Measurements from ENCODE around the gene IL17REL. TPM values are rescaled to one million over a fixed set of nuclear protein-coding genes. Genes with fewer than 3 reads are reported as not detected.

The IL17REL gene
- total RNA-seq, 2 experiments from 2014 or later, result not detected

DNA sequence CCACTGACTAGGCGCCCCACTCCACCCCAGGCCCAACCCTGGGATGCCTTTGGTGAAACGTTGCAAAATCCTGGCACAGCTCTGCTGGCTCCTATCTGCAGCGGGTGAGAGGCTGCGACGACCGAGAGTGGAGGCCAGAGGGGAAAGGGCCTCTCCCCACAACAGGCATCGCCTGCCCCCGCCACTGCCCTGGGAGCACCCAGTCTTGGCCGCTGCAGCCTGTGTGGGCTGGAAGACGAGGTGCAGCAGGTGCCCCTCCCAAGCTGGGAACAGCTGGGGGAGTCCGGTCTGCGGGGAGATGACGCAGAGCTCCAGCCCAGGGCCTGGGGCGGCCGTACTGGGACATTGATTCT lies 56.2 kb downstream of the IL17REL start:
- Mint-ChIP-seq H3K9me3 (no peaks in the 10 kb centered on the region), H3K4me1 (peaks cover 4% of the 10 kb centered on the region), H3K36me3 (no peaks in the 10 kb centered on the region), H3K27ac (no peak overlapping the region), H3K27me3 (no peaks in the 10 kb centered on the region), H3K4me3 (no peak overlapping the region)
- POLR2A ChIA-PET, result interaction anchor here (1.0 to 1.4 kb wide), 2 partner anchors 10 to 15 kb away, joined by 3 read pairs; no protein-coding TSS in a partner anchor
- DNase-seq (no peak), ATAC-seq (ENCODE audit: low read depth) (no peak)

DNA sequence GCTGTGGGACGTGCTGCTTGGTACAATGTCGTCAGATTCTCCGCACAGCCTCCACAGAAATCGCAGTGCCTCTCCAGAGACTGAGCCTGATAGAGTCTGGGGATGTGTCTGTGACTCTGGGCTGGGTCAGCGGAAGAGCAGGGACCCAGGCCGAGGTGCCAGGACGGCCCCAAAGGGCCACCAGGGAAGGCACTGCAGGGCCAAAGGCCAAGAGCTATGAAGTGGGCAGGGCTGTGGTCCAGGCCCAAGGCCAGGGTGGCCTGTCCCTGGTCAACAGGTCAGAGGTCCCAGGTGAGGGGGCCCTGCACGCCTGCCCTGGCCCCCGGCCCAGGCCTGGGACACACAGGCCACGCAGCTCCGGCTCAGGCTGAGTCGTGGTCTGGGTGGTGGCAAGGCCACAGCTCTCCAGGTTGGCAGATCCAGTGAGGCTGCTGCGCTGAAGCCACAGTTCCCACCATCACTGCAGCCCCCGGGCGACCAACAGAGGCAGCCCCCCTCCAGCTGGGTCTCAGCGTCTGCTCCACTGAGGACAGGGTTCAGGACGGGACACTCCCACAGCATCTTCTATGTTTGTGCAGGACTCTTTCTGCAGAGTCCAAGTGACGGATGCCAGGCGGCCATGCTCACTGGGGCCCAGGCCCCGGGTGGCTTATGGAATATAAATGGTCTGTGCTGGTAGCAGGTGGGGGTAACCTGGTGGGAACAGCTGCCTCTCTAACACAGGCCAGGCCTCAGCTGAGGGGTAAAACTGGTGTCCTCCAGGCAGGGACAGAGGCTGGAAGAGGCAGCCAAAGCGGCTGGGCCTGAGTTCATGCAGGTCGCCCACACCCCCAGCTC lies 56.8 kb downstream of the IL17REL start:
- no peak overlapping the region for H3K27ac Mint-ChIP-seq
- H3K36me3 Mint-ChIP-seq, result no peaks in the 10 kb centered on the region
- no peaks in the 10 kb centered on the region for H3K27me3 Mint-ChIP-seq
- H3K4me1 Mint-ChIP-seq, result peaks cover 4% of the 10 kb centered on the region
- no peak for DNase-seq
- POLR2A ChIA-PET, result interaction anchor here (1.3 to 1.4 kb wide), 2 partner anchors 9 to 20 kb away, joined by 3 read pairs; no protein-coding TSS in a partner anchor
- no peak overlapping the region for H3K4me3 Mint-ChIP-seq
- H3K9me3 Mint-ChIP-seq, result no peaks in the 10 kb centered on the region
- ATAC-seq (ENCODE audit: low read depth), result no peak

DNA sequence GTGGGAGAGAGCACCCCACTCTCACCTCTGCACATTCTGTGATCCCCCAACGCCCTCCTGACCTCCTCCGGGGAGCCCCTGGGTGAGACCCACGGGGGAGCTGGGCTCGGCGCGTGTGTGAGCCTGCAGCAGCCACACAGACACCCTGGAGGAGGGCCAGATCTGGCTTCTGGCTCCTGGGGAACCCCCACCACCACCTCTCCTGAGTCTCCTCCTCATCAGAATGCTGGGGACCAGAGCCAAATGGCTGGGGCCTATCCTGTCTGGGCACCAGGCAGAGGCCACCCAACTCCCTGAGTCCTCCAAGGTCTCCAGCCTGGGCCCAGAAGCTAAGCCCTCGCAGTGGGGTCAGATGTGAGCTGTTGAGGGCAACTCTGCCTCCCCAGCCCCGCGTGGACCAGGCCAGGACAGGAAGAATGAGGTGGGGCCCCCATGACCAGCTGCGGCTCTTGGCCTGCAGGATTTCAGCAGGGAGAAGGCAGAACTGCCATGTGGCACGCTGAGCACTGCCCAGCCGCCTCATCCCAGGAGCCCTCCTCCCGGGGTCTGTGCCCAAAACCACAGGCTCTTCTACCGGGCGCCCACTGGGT lies 57.5 kb downstream of the IL17REL start:
- ATAC-seq (ENCODE audit: low read depth) (no peak), DNase-seq (no peak)
- Mint-ChIP-seq H3K4me3 (no peak overlapping the region), H3K9me3 (no peaks in the 10 kb centered on the region), H3K27me3 (no peaks in the 10 kb centered on the region), H3K27ac (no peak overlapping the region), H3K4me1 (peaks cover 4% of the 10 kb centered on the region), H3K36me3 (no peaks in the 10 kb centered on the region)
- POLR2A ChIA-PET, result interaction anchor here (1.3 to 1.4 kb wide), 2 partner anchors 8 to 19 kb away, joined by 3 read pairs; no protein-coding TSS in a partner anchor

DNA sequence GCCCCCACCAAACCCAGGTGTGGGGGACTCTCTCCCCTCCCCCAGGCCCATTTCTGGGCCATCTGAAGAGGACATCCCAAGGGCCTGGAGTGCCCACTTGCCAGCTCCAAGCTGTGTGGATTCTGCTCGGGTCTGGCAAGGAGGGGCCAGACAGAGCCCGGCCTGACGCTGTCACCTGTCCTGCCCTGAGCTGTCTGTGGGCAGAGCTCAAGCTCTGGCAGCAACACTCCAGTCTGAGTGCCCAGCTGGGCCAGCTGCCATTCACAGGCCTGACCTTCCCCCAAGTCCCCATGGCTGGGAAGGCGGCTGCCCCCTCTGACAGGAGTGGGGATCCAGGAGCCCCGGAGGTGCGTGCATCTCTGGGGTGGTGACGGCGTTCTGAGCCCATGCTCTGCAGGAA lies 58.2 kb downstream of the IL17REL start:
- Mint-ChIP-seq H3K4me3 (no peak overlapping the region), H3K27ac (no peak overlapping the region), H3K27me3 (no peaks in the 10 kb centered on the region), H3K9me3 (no peaks in the 10 kb centered on the region), H3K36me3 (no peaks in the 10 kb centered on the region), H3K4me1 (peaks cover 3% of the 10 kb centered on the region)
- POLR2A ChIA-PET, result interaction anchor here (0.7 kb wide), 1 partner anchor 18 kb away, joined by 4 read pairs; no protein-coding TSS in a partner anchor
- DNase-seq, result no peak
- no peak for ATAC-seq (ENCODE audit: low read depth)

DNA sequence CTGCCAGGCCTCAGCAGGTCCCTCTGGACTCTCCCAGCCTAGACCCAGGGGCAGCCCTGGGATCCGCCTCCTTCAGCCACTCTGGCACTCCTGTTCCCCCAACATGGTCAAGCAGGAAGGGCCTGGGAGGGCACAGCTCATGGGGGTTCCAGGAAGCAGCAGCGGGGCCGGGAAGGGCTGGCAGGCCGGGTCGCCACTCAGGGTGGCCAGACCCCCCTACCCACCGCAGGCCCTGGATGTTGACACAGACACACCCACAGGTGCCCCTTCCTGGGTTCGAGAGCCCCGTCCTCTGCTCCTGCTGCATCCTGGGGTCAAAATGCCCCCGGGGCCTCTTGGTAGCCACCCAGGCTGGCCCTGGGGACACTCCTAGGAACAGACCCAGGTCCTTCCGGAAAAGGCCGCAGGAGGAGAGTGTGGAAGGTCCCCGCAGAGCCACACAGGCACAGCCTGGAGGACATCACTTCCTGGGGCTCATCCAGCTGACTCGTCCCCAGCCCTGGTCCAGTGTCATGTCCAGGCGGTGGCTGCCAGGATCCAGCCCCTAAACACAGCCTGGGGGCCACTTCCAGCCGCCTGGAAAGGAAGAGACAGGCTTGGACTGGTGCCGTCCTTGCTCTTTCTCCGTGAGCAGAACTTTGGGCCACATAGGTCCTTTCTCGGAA lies 58.8 kb downstream of the IL17REL start:
- no peaks in the 10 kb centered on the region for H3K27me3 Mint-ChIP-seq
- H3K4me3 Mint-ChIP-seq, result no peak overlapping the region
- POLR2A ChIA-PET, result interaction anchor here (0.7 kb wide), 1 partner anchor 18 kb away, joined by 4 read pairs; no protein-coding TSS in a partner anchor
- H3K27ac Mint-ChIP-seq, result no peak overlapping the region
- DNase-seq, result no peak
- ATAC-seq (ENCODE audit: low read depth), result no peak
- no peaks in the 10 kb centered on the region for H3K36me3 Mint-ChIP-seq
- no peaks in the 10 kb centered on the region for H3K9me3 Mint-ChIP-seq
- H3K4me1 Mint-ChIP-seq, result no peaks in the 10 kb centered on the region

DNA sequence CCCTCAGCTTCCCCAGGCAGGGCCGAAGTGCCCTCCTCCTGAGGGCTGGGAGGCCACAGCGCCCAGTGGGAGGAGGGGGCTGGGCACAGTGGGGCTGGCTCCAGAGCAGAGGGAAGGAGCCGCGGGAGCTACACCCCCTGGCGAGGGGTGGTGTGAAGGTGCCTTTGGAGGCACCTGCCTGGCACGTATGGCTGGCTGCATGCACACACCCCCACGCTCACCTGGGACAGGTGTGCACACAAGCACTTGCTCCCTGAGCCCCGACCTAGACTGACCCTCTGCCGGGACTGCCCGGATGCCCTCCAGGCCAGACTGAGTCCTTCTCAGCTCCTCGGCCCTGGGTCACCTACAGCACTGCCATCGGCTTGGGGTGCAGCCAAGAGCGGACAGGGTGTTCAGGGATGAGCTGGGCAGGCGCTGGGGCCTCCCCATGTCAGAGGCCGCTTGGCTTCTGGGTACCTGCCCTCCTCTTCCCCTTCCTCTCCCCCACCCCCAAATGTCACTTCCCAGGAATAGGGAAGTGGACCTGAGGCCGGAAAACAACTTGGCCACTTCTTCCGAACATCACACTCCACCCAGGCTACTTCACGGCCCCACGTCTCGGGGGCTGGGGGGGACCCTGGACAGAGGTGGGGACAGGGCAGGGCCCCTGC lies 59.4 kb downstream of the IL17REL start:
- no peaks in the 10 kb centered on the region for H3K27me3 Mint-ChIP-seq
- ATAC-seq (ENCODE audit: low read depth) (no peak), DNase-seq (no peak)
- no peaks in the 10 kb centered on the region for H3K4me1 Mint-ChIP-seq
- H3K36me3 Mint-ChIP-seq, result no peaks in the 10 kb centered on the region
- no peaks in the 10 kb centered on the region for H3K9me3 Mint-ChIP-seq
- H3K27ac Mint-ChIP-seq, result no peak overlapping the region
- POLR2A ChIA-PET, result no interaction called here
- no peak overlapping the region for H3K4me3 Mint-ChIP-seq

DNA sequence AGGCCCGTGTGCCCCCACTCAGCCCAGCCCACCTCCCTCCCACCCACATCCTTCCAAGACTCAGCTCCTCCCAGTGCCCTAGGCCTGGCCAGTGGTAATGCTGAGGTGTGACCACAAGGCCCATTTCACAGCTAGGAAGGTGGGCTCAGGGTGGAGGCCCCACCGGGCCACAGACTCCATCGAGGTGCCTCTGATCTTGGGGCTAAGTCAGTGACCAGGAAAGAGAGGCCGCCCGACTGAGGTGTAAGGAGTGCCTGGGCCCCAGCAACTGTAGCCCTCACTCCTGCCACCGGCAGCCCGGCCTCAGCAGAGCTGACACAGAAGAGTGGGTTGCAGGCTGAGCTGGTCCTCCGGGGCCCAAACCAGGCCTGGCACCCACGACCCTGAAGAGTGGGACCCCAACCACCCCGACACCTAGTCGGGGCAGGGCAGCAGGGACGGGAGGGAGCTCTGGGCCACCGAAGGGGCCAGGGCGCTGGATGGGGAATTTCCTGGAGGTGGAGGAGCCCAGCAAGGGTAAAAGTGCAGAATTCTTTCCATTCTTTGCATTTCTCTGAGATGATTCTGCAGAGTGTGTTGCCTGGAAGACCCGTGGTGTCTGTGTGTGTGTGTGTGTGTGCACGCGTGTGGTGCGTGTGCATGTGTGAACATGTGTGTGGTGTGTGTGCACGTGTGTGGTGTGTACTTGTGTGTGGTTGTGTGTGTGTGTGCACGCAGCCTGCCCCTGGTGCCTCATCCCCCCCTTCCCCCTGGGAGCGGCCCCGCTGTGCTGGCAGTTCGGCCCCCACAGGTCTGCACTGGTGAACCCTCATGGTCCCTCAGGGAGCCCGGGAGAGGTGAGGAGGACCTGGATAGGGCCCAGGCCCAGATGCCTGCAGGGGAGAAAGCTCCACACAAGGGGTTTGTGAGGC lies 60.3 kb downstream of the IL17REL start:
- ATAC-seq (ENCODE audit: low read depth) (no peak), DNase-seq (no peak)
- no peak overlapping the region for H3K4me3 Mint-ChIP-seq
- H3K4me1 Mint-ChIP-seq, result no peaks in the 10 kb centered on the region
- no peaks in the 10 kb centered on the region for H3K27me3 Mint-ChIP-seq
- no peak overlapping the region for H3K27ac Mint-ChIP-seq
- no peaks in the 10 kb centered on the region for H3K9me3 Mint-ChIP-seq
- POLR2A ChIA-PET, result no interaction called here
- H3K36me3 Mint-ChIP-seq, result no peaks in the 10 kb centered on the region

DNA sequence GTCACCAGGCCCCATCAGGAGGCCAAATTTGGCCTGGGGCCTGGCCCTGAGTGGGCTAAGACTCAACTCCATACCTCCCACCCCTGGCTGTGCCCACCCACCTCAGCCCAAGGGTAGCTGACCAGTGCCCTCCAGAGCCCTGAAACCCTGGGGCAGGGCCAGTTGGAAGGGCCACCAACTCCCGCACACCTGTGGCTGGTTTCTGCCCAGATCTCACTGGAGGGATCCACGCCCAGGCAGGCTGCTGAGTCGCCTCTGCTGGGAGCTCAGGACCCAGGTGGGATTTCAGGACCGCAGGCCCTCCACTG lies 60.9 kb downstream of the IL17REL start:
- Mint-ChIP-seq H3K36me3 (no peaks in the 10 kb centered on the region), H3K27me3 (no peaks in the 10 kb centered on the region), H3K4me1 (no peaks in the 10 kb centered on the region), H3K27ac (no peak overlapping the region), H3K4me3 (no peak overlapping the region), H3K9me3 (no peaks in the 10 kb centered on the region)
- no peak for ATAC-seq (ENCODE audit: low read depth)
- POLR2A ChIA-PET, result interaction anchor here (0.6 kb wide), 1 partner anchor 176 kb away, joined by 4 read pairs; no protein-coding TSS in a partner anchor
- no peak for DNase-seq

DNA sequence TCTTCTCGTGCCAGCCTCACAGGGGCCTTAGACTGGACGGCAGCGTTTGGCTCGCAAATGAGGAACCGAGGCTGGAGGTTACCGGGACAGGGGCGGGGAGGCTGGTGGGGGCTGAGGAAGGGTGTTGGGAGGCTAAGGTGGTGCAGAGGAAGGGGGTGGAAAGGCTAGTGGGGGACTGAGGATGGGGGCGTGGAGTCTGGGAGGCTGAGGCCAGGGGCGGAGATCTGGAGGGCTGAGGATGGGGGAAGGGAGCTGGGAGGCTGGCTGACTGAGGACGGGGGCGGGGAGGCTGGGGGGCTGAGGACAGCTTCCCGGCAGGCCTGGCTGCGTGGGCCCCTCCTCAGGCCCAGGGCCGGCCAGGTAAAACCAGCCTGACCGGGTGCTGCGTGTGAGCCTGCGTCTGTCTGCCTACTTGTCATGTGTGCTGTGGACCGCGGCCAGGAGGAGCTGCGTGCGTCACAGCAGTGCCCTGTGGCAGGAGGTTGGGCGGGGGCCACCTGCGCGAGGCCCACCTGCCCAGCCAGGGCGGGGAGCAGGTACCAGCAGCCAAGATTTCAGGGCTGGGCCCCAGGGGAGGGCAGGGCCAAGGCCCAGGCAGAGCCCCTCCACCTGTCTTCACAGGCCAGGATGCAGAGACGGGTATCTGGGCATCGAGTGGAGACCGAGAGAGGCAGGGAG lies 61.4 kb downstream of the IL17REL start:
- no peaks in the 10 kb centered on the region for H3K9me3 Mint-ChIP-seq
- no peak for DNase-seq
- no peaks in the 10 kb centered on the region for H3K27me3 Mint-ChIP-seq
- POLR2A ChIA-PET, result interaction anchor here (0.6 kb wide), 1 partner anchor 175 kb away, joined by 4 read pairs; no protein-coding TSS in a partner anchor
- H3K27ac Mint-ChIP-seq, result no peak overlapping the region
- H3K4me1 Mint-ChIP-seq, result no peaks in the 10 kb centered on the region
- no peaks in the 10 kb centered on the region for H3K36me3 Mint-ChIP-seq
- H3K4me3 Mint-ChIP-seq, result no peak overlapping the region
- ATAC-seq (ENCODE audit: low read depth), result no peak

DNA sequence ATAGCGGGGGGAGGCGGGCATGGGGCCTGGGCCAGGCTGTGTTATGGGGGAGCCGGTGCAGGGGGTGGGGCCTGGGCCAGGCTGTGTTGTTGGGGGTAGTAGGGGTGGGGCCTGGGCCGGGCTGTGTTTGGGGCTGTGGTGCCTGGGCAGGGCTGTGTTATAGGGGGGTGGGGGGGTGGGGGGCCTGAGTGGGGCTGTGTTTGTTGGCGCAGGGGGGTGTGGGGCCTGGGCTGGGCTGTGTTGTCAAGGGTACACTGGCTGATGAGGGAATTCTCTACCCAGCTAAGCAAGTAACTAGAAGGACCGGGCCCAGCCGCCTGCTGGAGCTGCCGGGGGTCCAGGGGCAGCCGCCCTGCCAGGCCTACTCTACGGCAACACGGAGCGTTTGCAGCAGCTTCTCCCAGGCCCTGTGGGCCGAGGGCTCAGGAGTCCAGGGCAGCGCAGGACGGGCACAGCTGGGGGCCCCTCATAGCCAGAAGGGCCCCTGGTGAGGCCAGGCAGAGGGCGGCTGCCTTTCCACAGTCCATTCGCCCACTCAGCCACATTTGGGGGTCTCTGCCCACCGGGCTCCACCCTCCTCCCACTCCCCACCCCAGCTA lies 62.1 kb downstream of the IL17REL start:
- H3K9me3 Mint-ChIP-seq, result no peaks in the 10 kb centered on the region
- DNase-seq (no peak), ATAC-seq (ENCODE audit: low read depth) (no peak)
- H3K4me1 Mint-ChIP-seq, result peaks cover 3% of the 10 kb centered on the region
- H3K27me3 Mint-ChIP-seq, result no peaks in the 10 kb centered on the region
- H3K27ac Mint-ChIP-seq, result no peak overlapping the region
- POLR2A ChIA-PET, result no interaction called here
- H3K4me3 Mint-ChIP-seq, result no peak overlapping the region
- no peaks in the 10 kb centered on the region for H3K36me3 Mint-ChIP-seq

DNA sequence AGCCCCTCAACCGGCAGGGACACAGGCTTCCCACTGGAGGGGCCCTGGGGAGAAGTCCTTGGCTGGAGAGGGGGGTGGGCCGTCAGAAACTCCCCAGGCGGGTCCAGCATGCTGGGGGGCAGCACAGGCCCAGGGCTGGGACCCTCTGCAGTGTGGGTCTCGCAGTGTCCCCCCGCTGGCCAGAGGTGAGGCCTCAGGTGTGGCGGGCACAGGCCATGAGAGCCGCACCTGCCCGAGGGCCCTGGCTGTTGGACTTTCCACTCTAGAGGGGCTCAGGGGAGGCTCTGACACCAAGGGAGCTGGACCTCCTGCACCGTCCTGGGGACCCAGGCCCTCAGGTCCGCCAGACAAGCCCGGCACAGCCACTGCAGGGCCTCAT lies 62.7 kb downstream of the IL17REL start:
- DNase-seq (no peak), ATAC-seq (ENCODE audit: low read depth) (no peak)
- POLR2A ChIA-PET, result no interaction called here
- Mint-ChIP-seq H3K4me3 (no peak overlapping the region), H3K36me3 (no peaks in the 10 kb centered on the region), H3K27me3 (no peaks in the 10 kb centered on the region), H3K27ac (no peak overlapping the region), H3K9me3 (no peaks in the 10 kb centered on the region), H3K4me1 (peaks cover 3% of the 10 kb centered on the region)

All from activated naive CD8-positive, alpha-beta T cell treated with anti-CD3 and anti-CD28 coated beads, Interleukin-2, amount 10 ng/mL, durations not matched to agents 7 days and 5 days (primary cell).